Stimulated activated CD8-positive, alpha-beta memory T cell treated with anti-CD3 and anti-CD28 coated beads, Interleukin-12 subunit alpha, Interleukin-12 subunit beta, amount 100 ng/mL, for 4 hours (primary cell): ENCODE measurements around the gene PLPPR1.
"Not testable (repeated sequence)": the region's sequence is repeated elsewhere in the genome, so short reads cannot be mapped to it uniquely, and the experiment has no call there.

ENCODE experiments used
- DNase-seq: peaks from one replicate; pipeline ENCODE4 v3.0.0-alpha.2; 2020; ENCODE audit warnings: low read depth

PLPPR1 gene

DNA sequence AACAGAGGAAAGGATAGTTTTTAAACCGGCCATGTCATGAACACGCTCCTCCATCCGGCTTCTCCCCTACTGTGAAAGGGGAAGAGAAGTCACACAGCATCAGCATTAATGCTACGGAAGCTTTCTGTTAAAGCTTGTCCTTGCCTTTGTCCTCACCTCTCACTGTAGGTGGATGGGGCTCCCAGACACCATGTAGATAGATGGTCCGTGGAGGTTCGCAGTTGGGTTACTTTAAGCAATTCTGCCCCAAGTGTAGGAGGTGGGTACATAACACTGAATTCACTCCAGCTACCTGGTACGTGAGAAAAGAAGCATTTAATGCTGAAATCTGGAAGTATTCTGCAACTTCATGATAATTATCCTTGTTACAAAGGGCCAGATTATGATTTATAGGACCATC lies 190.5 kb downstream of the PLPPR1 start:
- no peak for DNase-seq

DNA sequence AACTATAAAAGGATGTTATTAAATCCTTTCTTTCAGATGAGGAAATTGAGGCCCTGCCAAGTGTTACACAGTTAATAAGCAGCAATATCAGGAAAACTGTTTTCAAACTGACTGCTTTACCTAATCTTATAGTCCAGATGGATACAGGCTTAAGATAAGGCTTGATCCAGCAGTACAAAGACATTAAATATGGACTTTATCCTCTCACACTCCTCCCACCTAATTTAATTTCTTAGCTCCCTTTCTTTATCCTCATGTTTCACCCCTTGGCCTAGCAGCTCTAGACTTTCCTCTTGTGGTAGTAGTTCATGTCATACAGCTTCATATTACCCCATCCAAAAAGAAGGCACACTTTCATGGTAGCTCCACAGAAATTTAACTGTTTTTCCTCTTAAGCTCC lies 191.8 kb downstream of the PLPPR1 start:
- no peak for DNase-seq

DNA sequence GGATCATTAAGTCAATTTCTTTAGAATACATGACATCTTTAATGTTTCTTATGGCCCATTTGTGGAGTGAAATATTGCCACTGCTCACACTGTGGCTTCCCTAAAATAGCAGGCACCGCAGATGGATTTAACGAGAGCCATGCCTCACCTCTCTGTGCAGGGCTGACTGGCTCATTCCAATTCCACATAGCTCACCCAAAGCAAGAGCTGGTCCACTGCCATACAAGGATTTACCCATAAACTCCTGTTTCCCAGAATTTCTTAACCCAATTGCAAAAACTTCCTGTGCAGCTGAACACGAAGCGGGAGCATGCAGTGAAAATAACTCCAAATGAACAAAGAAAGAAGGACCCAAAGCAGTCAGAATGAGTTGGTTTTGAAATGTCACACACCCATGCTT lies 196.7 kb downstream of the PLPPR1 start:
- DNase-seq = no peak

- DNase-seq = no peak
Observed at GRCh38 chr9:101226161-101226560, 197.6 kb downstream of the PLPPR1 start.

GRCh38 chr9:101226803-101227202 lies 198.3 kb downstream of the PLPPR1 start:
- DNase-seq = no peak

DNA sequence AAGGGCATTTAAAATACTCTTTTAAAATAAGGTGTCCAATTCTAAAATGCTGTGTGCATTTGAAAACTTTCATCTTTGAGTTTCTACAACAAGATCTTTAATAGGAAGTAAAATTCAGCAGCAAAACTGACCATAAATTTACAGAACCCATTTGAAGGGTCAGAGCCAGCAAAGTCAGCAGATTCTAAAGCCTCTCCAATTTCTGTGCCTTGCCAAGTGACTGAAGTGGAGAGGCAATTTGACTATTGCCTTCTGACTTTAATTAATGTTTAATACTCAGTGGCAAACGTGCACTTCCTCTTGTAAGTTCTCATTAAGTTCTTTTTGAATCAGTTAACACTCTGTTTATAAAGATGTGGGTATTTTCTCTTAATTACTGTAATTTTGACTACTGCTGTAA lies 201.1 kb downstream of the PLPPR1 start:
- DNase-seq = no peak

DNA sequence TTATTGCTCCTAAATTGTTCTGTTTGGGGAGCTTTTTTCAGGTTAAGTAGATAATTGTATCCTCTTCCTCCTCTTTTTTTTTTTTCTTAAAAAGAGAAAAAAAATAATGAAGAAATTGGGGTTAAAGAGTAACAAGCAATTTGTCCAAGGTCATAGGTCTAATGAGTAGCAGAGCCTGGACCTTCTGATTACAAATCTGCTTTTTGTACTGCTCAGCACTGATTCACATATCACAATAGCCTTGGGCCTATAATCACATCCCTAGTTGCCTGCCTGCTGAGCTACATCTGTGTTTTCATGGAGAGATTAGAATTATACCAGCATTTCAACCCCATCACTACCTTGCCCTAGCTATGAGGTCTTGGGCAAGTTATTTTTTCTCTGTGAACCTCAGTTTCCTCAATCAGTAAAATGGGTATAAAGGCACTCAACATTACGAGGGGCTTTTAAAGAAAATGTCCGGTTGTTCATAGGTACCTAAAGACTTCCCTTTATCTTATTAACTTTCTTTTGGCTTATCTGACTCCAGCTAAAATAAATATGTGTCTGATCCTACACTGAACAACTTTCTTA lies 204.0 kb downstream of the PLPPR1 start:
- no peak for DNase-seq

GRCh38 chr9:101235105-101235866 lies 206.8 kb downstream of the PLPPR1 start:
- no peak for DNase-seq

DNA sequence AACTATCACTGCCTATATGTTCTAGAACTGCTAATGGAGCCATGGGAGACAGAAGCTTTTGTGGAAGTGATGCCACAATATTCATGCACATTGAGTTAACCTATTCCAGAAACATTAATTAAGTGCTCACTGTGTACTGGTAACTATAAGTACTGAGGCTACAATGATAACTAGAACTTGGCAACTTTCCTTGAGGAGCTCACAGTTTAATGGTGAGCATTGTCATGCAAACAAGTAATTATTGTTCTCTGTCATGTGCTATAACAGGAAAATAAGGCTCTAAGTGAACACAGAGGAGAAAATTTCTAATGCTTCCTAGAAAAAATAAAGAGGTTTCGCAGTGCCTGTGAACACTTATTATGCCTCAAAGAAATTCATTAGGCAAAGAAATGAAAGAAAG lies 214.1 kb downstream of the PLPPR1 start:
- DNase-seq = no peak

GRCh38 chr9:101246691-101247090 lies 218.2 kb downstream of the PLPPR1 start:
- no peak for DNase-seq

GRCh38 chr9:101247297-101247696 lies 218.8 kb downstream of the PLPPR1 start:
- DNase-seq = no peak

GRCh38 chr9:101254733-101255433 lies 226.4 kb downstream of the PLPPR1 start:
- no peak for DNase-seq

GRCh38 chr9:101264727-101265126 lies 236.2 kb downstream of the PLPPR1 start:
- no peak for DNase-seq

DNA sequence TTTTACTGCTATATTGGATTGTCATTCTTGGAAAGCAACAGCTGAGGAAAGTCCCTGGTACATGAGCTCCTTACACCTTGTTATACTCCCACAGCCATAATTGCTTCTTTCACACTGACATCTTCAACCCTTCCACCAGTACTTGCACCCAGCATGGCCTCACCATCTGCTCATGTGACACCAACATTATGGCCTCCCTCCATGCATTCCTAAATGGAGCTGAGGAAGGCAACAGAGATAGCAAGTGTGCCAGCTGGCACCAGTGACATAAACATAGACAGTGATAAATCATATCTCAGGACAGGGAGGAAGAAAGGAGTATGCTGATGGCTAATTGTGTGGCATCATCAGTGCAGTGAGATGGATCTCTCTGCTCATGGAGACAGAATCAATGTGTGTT lies 236.7 kb downstream of the PLPPR1 start:
- DNase-seq = no peak

GRCh38 chr9:101268426-101268825 lies 239.9 kb downstream of the PLPPR1 start:
- no peak for DNase-seq

- DNase-seq = no peak
Observed at GRCh38 chr9:101269591-101270283, 241.2 kb downstream of the PLPPR1 start.

- no peak for DNase-seq
Observed at GRCh38 chr9:101270302-101270701, 241.8 kb downstream of the PLPPR1 start.

- DNase-seq = no peak
Observed at GRCh38 chr9:101271102-101271501, 242.6 kb downstream of the PLPPR1 start.

DNA sequence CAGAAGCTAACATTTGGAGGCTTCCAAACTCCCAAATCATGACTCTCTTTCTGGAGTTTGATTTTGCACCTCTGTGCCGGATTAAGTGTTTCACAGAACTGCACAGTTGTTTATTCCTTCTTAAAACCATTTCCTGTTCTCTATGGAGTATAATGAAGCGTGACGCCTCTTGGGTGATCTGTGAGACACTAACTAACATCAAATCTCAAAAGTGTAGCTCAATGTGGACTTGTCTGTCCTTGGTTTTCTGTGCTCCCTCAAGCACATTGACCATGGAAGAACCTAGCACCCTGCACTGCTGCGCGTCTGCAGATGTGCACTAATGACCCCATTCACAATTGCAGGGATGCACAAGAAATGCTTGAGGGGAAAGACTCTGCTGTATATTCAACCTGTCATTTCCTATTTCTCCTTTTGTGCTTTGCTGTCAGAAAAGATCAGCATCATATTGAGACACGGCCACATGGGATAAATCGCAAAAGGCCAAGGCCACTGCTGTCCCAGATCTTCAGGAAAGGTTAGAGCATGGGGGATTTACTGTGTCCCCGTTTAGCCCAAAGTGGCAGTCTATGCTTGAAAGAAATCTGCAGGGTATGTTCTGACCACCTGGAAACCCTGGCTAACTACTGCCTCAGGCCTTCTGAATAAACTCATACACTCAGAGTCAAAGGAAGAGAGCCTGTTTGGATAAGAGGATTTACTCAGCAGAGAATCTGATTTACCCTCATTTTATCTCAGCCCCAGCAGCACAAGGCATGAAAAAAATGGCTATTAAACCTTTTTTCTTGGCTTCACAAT lies 246.6 kb downstream of the PLPPR1 start:
- no peak for DNase-seq

DNA sequence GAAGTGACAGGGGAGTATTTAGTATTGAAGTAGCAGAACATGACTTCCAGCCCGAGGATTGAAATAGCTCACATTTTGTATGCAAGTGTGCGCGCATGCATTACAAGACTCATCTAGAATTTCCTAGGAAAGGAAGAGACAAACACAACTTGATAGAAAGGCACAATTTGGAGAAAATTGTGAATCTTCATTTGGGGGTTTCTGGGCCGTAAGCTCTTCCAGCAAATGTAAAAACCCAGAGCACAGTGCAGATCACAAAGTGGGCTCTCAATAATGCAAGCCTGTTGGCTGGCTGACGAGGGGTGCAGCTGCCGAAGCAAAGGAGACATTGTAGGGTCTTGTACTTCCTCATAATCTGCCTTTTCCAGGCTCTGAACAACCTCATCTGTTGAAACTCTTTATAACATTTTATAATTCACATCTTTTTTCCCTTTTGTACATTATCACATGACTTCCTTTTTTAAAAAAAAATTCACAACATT lies 247.3 kb downstream of the PLPPR1 start:
- no peak for DNase-seq

DNA sequence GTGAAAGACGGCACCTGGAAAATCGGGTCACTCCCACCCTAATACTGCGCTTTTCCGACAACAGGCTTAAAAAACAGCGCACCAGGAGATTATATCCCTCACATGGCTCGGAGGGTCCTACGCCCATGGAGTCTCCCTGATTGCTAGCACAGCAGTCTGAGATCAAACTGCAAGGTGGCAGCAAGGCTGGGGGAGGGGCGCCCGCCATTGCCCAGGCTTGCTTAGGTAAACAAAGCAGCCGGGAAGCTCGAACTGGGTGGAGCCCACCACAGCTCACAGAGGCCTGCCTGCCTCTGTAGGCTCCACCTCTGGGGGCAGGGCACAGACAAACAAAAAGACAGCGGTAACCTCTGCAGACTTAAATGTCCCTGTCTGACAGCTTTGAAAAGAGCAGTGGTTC lies 262.5 kb downstream of the PLPPR1 start:
- not testable (repeated sequence) for DNase-seq

DNA sequence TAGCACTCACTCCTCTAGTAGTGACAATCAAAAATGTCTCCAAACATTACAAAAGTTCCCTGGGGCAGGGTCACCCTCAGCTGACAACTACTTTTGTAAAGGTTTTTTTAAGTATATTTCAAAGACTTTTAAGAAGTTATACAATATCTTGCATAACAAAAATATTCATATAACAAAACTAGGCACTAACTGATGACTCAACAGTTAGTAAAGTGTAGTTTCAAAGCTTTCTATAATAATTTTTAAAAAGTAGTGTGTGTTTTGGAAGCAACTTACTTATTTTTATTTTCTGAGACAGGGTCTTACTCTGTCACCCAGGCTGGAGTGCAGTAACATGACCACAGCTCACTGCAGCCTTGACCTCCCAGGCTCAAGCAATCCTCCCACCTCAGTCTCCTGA lies 271.4 kb downstream of the PLPPR1 start:
- no peak for DNase-seq
